ENCODE data around the gene PRRG3.

DNA sequence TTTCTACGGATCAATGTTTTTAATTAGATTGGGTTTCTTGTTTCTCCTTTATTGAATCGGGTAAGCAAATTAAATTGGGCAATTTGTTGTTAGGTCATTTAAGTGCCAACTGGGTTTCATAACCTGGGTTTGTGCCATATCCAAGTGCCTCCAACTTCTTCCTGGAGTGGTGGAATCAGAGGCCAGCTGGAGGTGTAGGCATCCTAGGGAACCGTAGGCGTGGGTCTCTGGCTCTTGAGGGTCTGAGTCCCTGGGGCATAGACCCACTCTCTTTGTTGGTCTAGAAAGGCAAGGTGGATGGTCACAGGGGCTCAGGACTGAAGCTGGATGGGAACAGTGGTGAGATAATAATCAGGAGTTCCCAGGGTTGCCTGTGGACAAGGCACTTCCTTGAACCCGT, 57.6 kb downstream of the PRRG3 start:
- no peak for TF ChIP-seq GATA2 (IDR thresholded peaks at IDR 0.05; ENCODE audit: low read depth, low read length)
- no peak for TF ChIP-seq GATA3 (IDR thresholded peaks at IDR 0.05; ENCODE audit: low read depth, low read length)

Measured in SH-SY5Y (cell line).